ENCODE measurements around the gene CRELD1. TPM values are rescaled to one million over a fixed set of nuclear protein-coding genes. Genes with fewer than 3 reads are reported as not detected.
A peak's percentile ranks its signal among the peaks of the same experiment; 100 is the strongest.

Gene CRELD1
- total and polyA plus RNA-seq, 9 of the 15 experiments (the other 6 are each of a cell fraction or from before 2014, with no cell fraction given) = 3.3 to 25.8 (median 16.5) TPM

DNA sequence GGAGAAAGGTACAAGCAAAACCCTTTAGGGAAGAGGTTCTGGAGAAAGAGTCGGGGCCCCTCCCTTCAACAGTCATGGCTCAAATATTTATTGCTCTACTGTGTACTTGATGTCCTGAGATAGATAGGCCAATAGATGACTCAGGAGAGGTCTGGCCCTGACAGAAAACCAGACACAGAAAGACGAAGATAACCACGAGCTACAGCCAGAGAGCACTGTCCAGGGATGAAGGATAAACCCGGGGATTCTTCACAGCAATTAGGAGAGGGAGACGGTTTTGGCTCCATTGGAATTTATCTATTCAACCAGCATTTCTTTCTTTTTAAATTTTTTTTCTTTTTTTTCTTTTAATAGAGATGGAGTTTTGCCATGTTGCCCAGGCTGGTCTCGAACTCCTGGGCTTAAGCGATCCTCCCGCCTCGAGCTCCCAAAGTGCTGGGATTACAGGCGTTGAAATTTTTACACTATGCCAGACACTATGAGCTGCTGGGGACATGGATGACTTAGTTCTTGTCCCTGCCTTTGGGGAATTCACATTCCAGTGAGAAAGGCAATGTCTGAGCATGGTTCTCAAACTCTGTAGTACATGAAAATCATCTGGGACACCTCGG, 49.0 kb upstream of the CRELD1 start (continued):
- TF ChIP-seq, protein P1, sequence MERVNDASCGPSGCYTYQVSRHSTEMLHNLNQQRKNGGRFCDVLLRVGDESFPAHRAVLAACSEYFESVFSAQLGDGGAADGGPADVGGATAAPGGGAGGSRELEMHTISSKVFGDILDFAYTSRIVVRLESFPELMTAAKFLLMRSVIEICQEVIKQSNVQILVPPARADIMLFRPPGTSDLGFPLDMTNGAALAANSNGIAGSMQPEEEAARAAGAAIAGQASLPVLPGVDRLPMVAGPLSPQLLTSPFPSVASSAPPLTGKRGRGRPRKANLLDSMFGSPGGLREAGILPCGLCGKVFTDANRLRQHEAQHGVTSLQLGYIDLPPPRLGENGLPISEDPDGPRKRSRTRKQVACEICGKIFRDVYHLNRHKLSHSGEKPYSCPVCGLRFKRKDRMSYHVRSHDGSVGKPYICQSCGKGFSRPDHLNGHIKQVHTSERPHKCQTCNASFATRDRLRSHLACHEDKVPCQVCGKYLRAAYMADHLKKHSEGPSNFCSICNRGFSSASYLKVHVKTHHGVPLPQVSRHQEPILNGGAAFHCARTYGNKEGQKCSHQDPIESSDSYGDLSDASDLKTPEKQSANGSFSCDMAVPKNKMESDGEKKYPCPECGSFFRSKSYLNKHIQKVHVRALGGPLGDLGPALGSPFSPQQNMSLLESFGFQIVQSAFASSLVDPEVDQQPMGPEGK (CRISPR knock-in tag; IDR thresholded peaks at IDR 0.05; ENCODE audit: borderline replicate concordance) = no peak
- no peak for TF ChIP-seq HEY1 (CRISPR knock-in tag; IDR thresholded peaks at IDR 0.05; ENCODE audit: borderline replicate concordance)
- no peak for TF ChIP-seq GATAD2A (IDR thresholded peaks at IDR 0.05)
- TF ChIP-seq SMARCA5 (IDR thresholded peaks at IDR 0.05) = no peak
- TF ChIP-seq, protein P2, sequence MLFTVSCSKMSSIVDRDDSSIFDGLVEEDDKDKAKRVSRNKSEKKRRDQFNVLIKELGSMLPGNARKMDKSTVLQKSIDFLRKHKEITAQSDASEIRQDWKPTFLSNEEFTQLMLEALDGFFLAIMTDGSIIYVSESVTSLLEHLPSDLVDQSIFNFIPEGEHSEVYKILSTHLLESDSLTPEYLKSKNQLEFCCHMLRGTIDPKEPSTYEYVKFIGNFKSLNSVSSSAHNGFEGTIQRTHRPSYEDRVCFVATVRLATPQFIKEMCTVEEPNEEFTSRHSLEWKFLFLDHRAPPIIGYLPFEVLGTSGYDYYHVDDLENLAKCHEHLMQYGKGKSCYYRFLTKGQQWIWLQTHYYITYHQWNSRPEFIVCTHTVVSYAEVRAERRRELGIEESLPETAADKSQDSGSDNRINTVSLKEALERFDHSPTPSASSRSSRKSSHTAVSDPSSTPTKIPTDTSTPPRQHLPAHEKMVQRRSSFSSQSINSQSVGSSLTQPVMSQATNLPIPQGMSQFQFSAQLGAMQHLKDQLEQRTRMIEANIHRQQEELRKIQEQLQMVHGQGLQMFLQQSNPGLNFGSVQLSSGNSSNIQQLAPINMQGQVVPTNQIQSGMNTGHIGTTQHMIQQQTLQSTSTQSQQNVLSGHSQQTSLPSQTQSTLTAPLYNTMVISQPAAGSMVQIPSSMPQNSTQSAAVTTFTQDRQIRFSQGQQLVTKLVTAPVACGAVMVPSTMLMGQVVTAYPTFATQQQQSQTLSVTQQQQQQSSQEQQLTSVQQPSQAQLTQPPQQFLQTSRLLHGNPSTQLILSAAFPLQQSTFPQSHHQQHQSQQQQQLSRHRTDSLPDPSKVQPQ (CRISPR knock-in tag; IDR thresholded peaks at IDR 0.05; ENCODE audit: borderline replicate concordance) = no peak
- no peak for TF ChIP-seq RBFOX2 (IDR thresholded peaks at IDR 0.05; ENCODE audit: low read depth, low read length)
- TF ChIP-seq SETDB1 (IDR thresholded peaks at IDR 0.05; ENCODE audit: low read length) = no peak
- 0 out of 2 replicates have a peak, but pooled peaks have one; percentile 59 for TF ChIP-seq HDAC2 (IDR thresholded peaks at IDR 0.05)
- TF ChIP-seq MXI1 (IDR thresholded peaks at IDR 0.05; ENCODE audit: low read depth, low read length) = no peak
- TF ChIP-seq FUS (optimal IDR thresholded peaks at IDR 0.05; ENCODE audit: low read depth, low read length) = no peak
- no peak for TF ChIP-seq LCOR (CRISPR knock-in tag; IDR thresholded peaks at IDR 0.05)
- TF ChIP-seq ZNF143 (CRISPR knock-in tag; IDR thresholded peaks at IDR 0.05) = no peak
- no peak for TF ChIP-seq PCBP1 (IDR thresholded peaks at IDR 0.05; ENCODE audit: low read depth, low read length, poor library complexity, severe bottlenecking)
- TF ChIP-seq, protein P3, sequence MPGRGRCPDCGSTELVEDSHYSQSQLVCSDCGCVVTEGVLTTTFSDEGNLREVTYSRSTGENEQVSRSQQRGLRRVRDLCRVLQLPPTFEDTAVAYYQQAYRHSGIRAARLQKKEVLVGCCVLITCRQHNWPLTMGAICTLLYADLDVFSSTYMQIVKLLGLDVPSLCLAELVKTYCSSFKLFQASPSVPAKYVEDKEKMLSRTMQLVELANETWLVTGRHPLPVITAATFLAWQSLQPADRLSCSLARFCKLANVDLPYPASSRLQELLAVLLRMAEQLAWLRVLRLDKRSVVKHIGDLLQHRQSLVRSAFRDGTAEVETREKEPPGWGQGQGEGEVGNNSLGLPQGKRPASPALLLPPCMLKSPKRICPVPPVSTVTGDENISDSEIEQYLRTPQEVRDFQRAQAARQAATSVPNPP (IDR thresholded peaks at IDR 0.05; ENCODE audit: borderline replicate concordance, insufficient read depth, insufficient read length) = no peak
- no peak for TF ChIP-seq SNRNP70 (optimal IDR thresholded peaks at IDR 0.05; ENCODE audit: low read depth, low read length)
- no peak for TF ChIP-seq ZNF384 (IDR thresholded peaks at IDR 0.05; ENCODE audit: low read depth, low read length)
- TF ChIP-seq, protein P4, sequence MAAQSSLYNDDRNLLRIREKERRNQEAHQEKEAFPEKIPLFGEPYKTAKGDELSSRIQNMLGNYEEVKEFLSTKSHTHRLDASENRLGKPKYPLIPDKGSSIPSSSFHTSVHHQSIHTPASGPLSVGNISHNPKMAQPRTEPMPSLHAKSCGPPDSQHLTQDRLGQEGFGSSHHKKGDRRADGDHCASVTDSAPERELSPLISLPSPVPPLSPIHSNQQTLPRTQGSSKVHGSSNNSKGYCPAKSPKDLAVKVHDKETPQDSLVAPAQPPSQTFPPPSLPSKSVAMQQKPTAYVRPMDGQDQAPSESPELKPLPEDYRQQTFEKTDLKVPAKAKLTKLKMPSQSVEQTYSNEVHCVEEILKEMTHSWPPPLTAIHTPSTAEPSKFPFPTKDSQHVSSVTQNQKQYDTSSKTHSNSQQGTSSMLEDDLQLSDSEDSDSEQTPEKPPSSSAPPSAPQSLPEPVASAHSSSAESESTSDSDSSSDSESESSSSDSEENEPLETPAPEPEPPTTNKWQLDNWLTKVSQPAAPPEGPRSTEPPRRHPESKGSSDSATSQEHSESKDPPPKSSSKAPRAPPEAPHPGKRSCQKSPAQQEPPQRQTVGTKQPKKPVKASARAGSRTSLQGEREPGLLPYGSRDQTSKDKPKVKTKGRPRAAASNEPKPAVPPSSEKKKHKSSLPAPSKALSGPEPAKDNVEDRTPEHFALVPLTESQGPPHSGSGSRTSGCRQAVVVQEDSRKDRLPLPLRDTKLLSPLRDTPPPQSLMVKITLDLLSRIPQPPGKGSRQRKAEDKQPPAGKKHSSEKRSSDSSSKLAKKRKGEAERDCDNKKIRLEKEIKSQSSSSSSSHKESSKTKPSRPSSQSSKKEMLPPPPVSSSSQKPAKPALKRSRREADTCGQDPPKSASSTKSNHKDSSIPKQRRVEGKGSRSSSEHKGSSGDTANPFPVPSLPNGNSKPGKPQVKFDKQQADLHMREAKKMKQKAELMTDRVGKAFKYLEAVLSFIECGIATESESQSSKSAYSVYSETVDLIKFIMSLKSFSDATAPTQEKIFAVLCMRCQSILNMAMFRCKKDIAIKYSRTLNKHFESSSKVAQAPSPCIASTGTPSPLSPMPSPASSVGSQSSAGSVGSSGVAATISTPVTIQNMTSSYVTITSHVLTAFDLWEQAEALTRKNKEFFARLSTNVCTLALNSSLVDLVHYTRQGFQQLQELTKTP (IDR thresholded peaks at IDR 0.05; ENCODE audit: low read depth in 1 of 2, partially characterized antibody in 2 of 2) = peak in 1 of 2 experiments; percentile 35
- TF ChIP-seq POU5F1 (IDR thresholded peaks at IDR 0.05; ENCODE audit: borderline replicate concordance, low read depth, low read length, partially characterized antibody) = no peak
- TF ChIP-seq PHF20 (IDR thresholded peaks at IDR 0.05; ENCODE audit: partially characterized antibody) = no peak
